OCI-LY3 (cell line): ENCODE measurements around the gene FIBP.

Experiments used
- EZH2phosphoT487 ChIP-seq: fragments of 200-600 bp; shearing (Covaris generic); IDR thresholded peaks from 2 replicates; pipeline ENCODE4 v1.6.1; 2018; ENCODE audit warnings: antibody characterized with exemption, mixed run types, low read depth
- TF ChIP-seq, protein P1 (sequence below): fragments of 200-600, 300-600 bp; sonication (generic); IDR thresholded peaks from 2 replicates; pipeline ENCODE4 v1.5.1; 2014; ENCODE audit warnings: antibody characterized with exemption, low read length, low read depth

DNA sequence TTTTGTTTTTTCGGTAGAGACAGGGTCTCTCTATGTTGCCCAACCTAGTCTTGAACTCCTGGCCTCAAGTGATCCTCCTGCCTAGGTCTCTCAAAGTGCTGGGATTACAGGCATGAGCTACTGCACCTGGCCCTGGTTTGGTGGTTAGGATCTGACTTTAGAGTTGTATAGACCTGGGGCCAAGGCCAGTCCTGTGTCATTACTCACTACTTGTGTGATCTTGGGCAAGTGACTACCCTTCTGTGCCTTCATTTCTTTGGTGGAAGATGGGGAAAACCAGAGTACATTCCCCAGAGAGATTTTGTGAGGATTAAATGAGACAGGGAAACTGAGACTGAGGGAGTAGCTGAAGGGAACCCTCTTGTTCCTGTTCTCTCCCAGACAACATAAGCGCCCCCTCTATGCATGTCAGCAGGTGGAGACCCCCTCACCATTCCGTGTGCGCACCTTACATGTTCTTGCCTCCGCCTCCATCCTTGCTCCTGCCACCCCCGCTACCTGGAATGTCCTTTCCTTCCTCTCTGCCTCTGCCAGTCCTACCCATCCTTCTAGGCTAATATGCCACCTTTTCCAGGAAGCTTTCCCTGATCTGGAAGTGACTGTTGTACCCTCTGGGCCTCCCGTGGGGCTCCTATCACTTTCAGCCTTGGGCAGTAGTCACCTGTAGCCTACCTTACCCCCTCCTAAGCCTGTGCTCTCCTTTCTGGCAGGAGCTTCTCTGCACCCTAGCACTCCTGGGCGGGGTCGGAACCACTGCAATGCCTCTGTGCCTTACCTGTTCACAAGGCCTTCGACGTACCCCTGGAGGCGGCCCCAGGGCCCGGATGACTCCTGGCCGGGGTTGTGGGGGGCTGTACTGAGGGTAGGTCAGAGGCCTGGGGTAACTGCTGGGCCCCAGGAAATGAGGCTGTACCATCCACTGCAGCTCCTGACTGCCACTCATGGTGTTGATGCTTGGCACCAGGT lies 8.0 kb upstream of the FIBP start:
- TF ChIP-seq, protein P1, sequence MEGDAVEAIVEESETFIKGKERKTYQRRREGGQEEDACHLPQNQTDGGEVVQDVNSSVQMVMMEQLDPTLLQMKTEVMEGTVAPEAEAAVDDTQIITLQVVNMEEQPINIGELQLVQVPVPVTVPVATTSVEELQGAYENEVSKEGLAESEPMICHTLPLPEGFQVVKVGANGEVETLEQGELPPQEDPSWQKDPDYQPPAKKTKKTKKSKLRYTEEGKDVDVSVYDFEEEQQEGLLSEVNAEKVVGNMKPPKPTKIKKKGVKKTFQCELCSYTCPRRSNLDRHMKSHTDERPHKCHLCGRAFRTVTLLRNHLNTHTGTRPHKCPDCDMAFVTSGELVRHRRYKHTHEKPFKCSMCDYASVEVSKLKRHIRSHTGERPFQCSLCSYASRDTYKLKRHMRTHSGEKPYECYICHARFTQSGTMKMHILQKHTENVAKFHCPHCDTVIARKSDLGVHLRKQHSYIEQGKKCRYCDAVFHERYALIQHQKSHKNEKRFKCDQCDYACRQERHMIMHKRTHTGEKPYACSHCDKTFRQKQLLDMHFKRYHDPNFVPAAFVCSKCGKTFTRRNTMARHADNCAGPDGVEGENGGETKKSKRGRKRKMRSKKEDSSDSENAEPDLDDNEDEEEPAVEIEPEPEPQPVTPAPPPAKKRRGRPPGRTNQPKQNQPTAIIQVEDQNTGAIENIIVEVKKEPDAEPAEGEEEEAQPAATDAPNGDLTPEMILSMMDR: no peak
- no peak for TF ChIP-seq EZH2phosphoT487
